GM21786 (cell line): ENCODE measurements around the gene DIO2.

Experiments used
- ATAC-seq: cut with Tn5 transposase; IDR thresholded peaks from one replicate; pipeline ENCODE4 v1.9.1; 2021; ENCODE audit not compliant: unreplicated experiment

DIO2 gene

GRCh38 chr14:80211153-80212022, at the start of gene DIO2:
Gene DIO2 (minus strand): TSS chr14:80211504. CDS start chr14:80211472, 32 bp downstream.
- ATAC-seq, result no peak

DNA sequence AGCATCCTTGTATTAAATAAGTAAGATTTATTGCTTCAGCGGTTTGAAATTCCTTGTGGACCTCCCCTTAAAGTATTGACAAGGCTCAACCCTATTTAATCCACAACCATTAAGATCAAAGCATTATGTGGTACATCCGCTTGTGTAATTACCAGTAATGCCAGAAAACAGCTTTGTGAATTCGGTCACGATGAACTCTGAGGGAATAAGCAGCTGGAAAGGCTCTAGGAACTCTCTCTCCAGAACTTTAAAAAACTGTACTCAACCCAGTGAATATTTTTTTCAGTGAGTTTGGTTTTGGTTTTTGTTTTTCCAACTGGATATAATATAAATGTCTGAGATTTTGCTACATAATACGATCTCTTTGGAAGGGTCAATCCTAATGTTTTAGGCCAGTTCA, 49.3 kb upstream of the DIO2 start:
- no peak for ATAC-seq

- no peak for ATAC-seq
Observed at GRCh38 chr14:80239631-80240030, 28.3 kb upstream of the DIO2 start.

DNA sequence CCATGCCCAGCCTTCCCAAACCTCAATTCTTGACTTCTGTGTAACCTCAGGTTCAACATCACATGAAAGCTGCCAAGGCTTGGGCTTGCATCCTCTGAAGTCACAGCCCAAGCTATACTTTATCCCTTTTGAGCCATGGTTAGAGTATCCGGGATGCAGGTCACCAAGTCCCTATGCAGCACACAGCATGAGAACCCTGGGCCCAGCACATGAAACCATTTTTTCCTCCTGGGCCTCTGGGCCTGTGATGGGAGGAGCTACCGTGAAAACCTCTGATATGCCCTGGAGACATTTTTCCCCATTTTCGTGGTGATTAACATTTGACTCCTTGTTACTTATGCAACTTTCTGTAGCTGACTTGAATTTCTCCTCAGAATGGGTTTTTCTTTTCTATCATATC, 25.8 kb upstream of the DIO2 start:
- ATAC-seq, result no peak

GRCh38 chr14:80233470-80234089, 22.3 kb upstream of the DIO2 start:
- no peak for ATAC-seq

GRCh38 chr14:80231702-80232101, 20.4 kb upstream of the DIO2 start:
- no peak for ATAC-seq

DNA sequence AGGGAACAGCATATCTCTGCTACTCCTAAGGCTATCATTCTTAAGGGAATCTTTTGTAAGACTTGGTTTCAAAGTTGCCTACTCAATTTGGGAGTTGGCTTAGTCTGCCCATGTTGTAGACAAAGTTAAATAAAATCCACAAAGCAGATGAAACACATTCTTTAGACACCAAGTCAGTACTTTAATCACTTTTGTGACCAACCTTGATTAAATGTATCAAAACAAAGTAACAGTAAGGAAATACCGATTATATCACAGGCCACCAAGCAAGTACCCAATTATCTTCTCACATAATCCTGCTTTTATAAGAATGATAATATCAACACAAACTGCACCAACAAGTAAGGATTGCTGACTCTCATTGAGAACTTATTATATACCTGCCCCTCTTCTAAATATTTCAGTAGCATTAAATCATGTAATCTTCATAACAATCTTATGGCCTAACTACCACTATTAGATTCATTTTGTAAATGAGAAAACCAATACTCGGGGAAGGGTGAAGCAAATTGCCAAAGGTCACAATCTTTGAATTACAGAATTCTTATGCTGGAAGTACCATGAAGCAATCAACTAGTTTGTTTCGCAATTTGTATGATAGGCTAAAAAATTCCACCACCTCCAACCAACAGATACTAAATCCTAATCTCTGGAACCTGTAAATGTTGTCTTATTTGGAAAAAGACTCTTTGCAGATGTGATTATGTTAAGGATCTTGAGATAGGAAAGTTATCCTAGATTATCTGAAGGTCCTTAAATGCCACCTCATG, 12.6 kb upstream of the DIO2 start:
- no peak for ATAC-seq

- ATAC-seq, result no peak
Observed at GRCh38 chr14:80216818-80217217, 5.5 kb upstream of the DIO2 start.

- ATAC-seq, result no peak
Observed at GRCh38 chr14:80215756-80216581, 4.7 kb upstream of the DIO2 start.

GRCh38 chr14:80215081-80215480, 3.8 kb upstream of the DIO2 start:
- no peak for ATAC-seq

GRCh38 chr14:80213602-80214001, 2.3 kb upstream of the DIO2 start:
- peak; percentile 65 for ATAC-seq

GRCh38 chr14:80212023-80212397, 706 bp upstream of the DIO2 start:
- ATAC-seq, result peak; percentile 62

- no peak for ATAC-seq
Observed at GRCh38 chr14:80208461-80208860, 2.8 kb downstream of the DIO2 start.

DNA sequence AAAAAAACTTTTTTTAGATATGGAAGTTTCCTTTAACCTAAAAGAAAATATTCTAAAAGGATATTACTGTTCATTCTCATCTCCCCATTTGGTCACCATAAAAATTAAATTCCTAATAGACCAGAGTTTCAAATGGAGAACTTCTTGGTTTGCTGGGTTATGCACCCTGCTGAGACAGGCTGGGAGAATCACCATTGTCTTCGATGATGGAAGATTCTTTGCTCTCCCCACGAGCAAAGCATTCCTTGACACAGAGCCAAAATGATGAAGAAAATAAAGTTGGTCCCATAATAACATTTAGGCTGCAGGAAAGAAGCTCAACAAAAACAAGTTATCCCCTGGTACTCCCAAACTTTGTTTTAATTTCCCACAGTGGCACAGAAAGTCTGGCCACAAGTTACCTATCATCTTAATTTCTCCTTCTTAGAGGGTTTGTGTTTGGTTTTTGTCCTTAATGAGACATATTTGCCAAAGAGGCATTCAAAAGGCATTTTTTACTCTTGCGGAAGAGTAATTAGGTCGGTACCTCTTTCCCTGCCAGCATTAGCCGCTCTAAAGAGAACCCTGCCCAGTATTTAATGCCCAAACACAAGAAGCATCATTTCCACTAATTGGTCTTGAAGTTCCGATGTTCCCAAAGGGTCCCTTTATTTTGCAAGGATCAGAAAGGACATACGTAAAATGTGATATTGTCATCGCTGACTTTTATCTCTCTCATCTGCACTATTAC, 4.8 kb downstream of the DIO2 start:
- no peak for ATAC-seq

- no peak for ATAC-seq
Observed at GRCh38 chr14:80202888-80203562, 8.3 kb downstream of the DIO2 start.

DNA sequence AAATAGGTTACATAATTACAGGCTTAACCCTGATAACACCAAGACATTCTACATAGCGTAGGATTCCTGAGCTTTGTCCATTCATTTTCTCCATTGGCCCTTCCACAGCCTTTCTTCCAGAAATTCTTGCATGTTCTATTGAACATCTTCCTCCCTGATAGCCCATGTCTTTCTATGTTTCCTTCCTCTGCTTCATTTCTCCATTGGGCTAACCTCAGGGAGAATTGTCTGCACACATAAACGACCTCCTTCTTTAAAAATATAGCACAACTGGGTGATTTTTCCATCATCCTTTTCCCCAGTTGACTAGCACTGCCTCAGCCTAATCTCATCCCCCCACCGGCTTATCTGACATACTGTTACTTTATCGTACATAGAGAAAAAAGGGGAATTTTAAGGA, 11.2 kb downstream of the DIO2 start:
- ATAC-seq, result no peak

DNA sequence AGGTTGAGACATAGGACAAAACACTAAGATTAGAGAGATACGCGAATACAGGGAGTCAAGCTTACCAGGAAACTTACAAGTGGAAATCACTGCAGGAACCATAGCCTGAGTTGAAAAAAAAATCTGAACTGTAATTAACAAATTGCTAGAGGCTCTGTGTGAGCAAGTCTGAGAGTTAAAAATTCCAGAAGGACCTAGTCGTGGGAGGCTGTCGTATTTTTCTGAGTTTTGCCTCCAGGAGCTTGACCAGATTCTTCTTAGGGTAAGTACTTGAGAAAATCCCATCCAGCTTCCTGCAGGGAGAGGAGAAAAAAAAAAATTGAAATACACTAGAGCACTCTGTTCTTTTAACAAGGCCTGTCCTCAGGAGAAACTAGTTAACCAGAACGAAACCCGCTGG, 22.7 kb downstream of the DIO2 start:
- ATAC-seq, result no peak

- no peak for ATAC-seq
Observed at GRCh38 chr14:80186301-80186800, 25.0 kb downstream of the DIO2 start.

DNA sequence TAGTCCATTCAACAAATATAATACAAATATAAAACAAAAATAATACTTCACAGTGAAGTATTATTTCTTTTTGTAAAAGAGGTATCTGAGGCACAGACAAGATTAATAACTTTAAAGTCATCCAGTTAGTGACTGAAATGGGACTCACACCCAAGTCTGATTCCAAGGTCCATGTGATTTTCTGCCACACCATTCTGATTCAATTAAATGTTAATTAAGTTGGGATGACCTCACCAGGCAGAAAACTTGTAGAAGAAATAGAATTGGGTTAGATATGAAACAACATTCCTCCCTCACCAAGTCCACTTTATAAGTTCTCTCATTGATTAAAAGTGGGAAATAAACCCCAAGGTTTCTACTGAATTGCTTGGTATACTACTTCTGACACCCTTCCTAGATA, 34.4 kb downstream of the DIO2 start:
- no peak for ATAC-seq
